Stimulated activated CD8-positive, alpha-beta memory T cell treated with anti-CD3 and anti-CD28 coated beads, Interleukin-12 subunit alpha, Interleukin-12 subunit beta, amount 100 ng/mL, for 1 hour (primary cell): ENCODE results near the gene EYA4.

Experiments
- DNase-seq: peaks from one replicate; pipeline ENCODE4 v3.0.0-alpha.2; 2020; ENCODE audit warnings: low read depth

Gene EYA4

GRCh38 chr6:133404728-133405127 is 163.6 kb downstream of the EYA4 start:
- DNase-seq, result no peak

GRCh38 chr6:133407320-133408100 is 166.4 kb downstream of the EYA4 start:
- no peak for DNase-seq

- no peak for DNase-seq
Measured at GRCh38 chr6:133408132-133408531, 167.0 kb downstream of the EYA4 start.

GRCh38 chr6:133408543-133408942 is 167.4 kb downstream of the EYA4 start:
- no peak for DNase-seq

- DNase-seq, result no peak
Measured at GRCh38 chr6:133410638-133411435, 169.7 kb downstream of the EYA4 start.

- no peak for DNase-seq
Measured at GRCh38 chr6:133411757-133412156, 170.6 kb downstream of the EYA4 start.

GRCh38 chr6:133415262-133415661 is 174.1 kb downstream of the EYA4 start:
- DNase-seq, result no peak

- no peak for DNase-seq
Measured at GRCh38 chr6:133418108-133418507, 177.0 kb downstream of the EYA4 start.

- DNase-seq, result no peak
Measured at GRCh38 chr6:133423242-133423641, 182.1 kb downstream of the EYA4 start.

- no peak for DNase-seq
Measured at GRCh38 chr6:133424359-133424758, 183.2 kb downstream of the EYA4 start.

GRCh38 chr6:133426038-133426437 is 184.9 kb downstream of the EYA4 start:
- no peak for DNase-seq

- no peak for DNase-seq
Measured at GRCh38 chr6:133428295-133428694, 187.1 kb downstream of the EYA4 start.

GRCh38 chr6:133430530-133430929 is 189.4 kb downstream of the EYA4 start:
- DNase-seq, result no peak

GRCh38 chr6:133431031-133431430 is 189.9 kb downstream of the EYA4 start:
- no peak for DNase-seq

- DNase-seq, result no peak
Measured at GRCh38 chr6:133432021-133432989, 191.1 kb downstream of the EYA4 start.

- DNase-seq, result no peak
Measured at GRCh38 chr6:133435065-133435728, 194.0 kb downstream of the EYA4 start.

- no peak for DNase-seq
Measured at GRCh38 chr6:133436652-133437051, 195.5 kb downstream of the EYA4 start.

- no peak for DNase-seq
Measured at GRCh38 chr6:133441491-133441890, 200.3 kb downstream of the EYA4 start.

GRCh38 chr6:133446789-133447188 is 205.6 kb downstream of the EYA4 start:
- no peak for DNase-seq

GRCh38 chr6:133447924-133448323 is 206.8 kb downstream of the EYA4 start:
- no peak for DNase-seq

GRCh38 chr6:133456439-133456838 is 215.3 kb downstream of the EYA4 start:
- DNase-seq, result no peak

GRCh38 chr6:133456944-133457343 is 215.8 kb downstream of the EYA4 start:
- DNase-seq, result no peak
